MM.1S (cell line): ENCODE results near the gene PPP5C.

Experiments used
- DNase-seq: peaks from one replicate; pipeline ENCODE4 v3.0.0-alpha.2; 2015
- H2AFZ ChIP-seq: fragments of 300-600 bp; sonication (generic); 2 replicates; pipeline ENCODE4 v1.6.0; 2016; ENCODE audit warnings: antibody characterized with exemption, low read length
- H3F3A ChIP-seq: fragments of 300-600 bp; sonication (generic); 2 replicates; pipeline ENCODE4 v1.6.1; 2016; ENCODE audit warnings: mild to moderate bottlenecking, antibody characterized with exemption, low read length, moderate library complexity, mixed read lengths; ENCODE audit not compliant: insufficient read depth
- H3K27ac ChIP-seq: fragments of 300-600 bp; sonication (generic); 2 replicates; pipeline ENCODE4 v1.5.1; 2016; ENCODE audit warnings: mild to moderate bottlenecking, low read length
- H3K27me3 ChIP-seq: fragments of 300-600 bp; sonication (generic); replicated peaks from 2 replicates; pipeline ENCODE4 v1.6.0; 2016; ENCODE audit warnings: low read length; ENCODE audit not compliant: insufficient read depth
- H3K36me3 ChIP-seq: fragments of 300-600 bp; sonication (generic); replicated peaks from 2 replicates; pipeline ENCODE4 v1.6.1; 2016; ENCODE audit warnings: mild to moderate bottlenecking, low read length, mixed read lengths; ENCODE audit not compliant: insufficient read depth
- H3K4me1 ChIP-seq: fragments of 300-600 bp; sonication (generic); 2 replicates; pipeline ENCODE4 v1.6.1; 2016; ENCODE audit warnings: low read length, mixed read lengths
- H3K4me2 ChIP-seq: fragments of 300-600 bp; sonication (generic); 2 replicates; pipeline ENCODE4 v1.6.0; 2016; ENCODE audit warnings: low read depth, low read length
- H3K4me3 ChIP-seq: fragments of 300-600 bp; sonication (generic); 2 replicates; pipeline ENCODE4 v1.5.1; 2016; ENCODE audit warnings: low read length, mixed read lengths
- H3K79me2 ChIP-seq: fragments of 300-600 bp; sonication (generic); 2 replicates; pipeline ENCODE4 v1.6.1; 2016; ENCODE audit warnings: mixed run types, low read length, mixed read lengths
- H3K9ac ChIP-seq: fragments of 300-600 bp; sonication (generic); 2 replicates; pipeline ENCODE4 v1.6.1; 2016; ENCODE audit warnings: low read length, mixed read lengths
- H3K9me2 ChIP-seq: fragments of 300-600 bp; sonication (generic); replicated peaks from 2 replicates; pipeline ENCODE4 v1.6.1; 2016; ENCODE audit warnings: mild to moderate bottlenecking, low read length, mixed read lengths; ENCODE audit not compliant: insufficient read depth
- H3K9me3 ChIP-seq: fragments of 300-600 bp; sonication (generic); replicated peaks from 2 replicates; pipeline ENCODE4 v1.6.1; 2016; ENCODE audit warnings: mild to moderate bottlenecking, low read length, mixed read lengths; ENCODE audit not compliant: insufficient read depth
- H4K20me1 ChIP-seq: fragments of 300-600 bp; sonication (generic); 2 replicates; pipeline ENCODE4 v1.6.1; 2016; ENCODE audit warnings: mild to moderate bottlenecking, low read length, moderate library complexity, mixed read lengths; ENCODE audit not compliant: insufficient read depth
- CTCF ChIP-seq: fragments of 300-600 bp; sonication (generic); IDR thresholded peaks from 2 replicates; pipeline ENCODE4 v1.5.1; 2016; ENCODE audit warnings: antibody characterized with exemption, low read length, mixed read lengths
- EZH2 ChIP-seq: fragments of 300-600 bp; sonication (generic); optimal IDR thresholded peaks from 2 replicates; pipeline ENCODE3; 2017; ENCODE audit warnings: low read depth, mild to moderate bottlenecking, antibody characterized with exemption, low read length, mixed read lengths
- EZH2phosphoT487 ChIP-seq: fragments of 300-600 bp; sonication (generic); IDR thresholded peaks from 2 replicates; pipeline ENCODE4 v1.6.1; 2018; ENCODE audit warnings: antibody characterized with exemption, low read length

Gene PPP5C

DNA sequence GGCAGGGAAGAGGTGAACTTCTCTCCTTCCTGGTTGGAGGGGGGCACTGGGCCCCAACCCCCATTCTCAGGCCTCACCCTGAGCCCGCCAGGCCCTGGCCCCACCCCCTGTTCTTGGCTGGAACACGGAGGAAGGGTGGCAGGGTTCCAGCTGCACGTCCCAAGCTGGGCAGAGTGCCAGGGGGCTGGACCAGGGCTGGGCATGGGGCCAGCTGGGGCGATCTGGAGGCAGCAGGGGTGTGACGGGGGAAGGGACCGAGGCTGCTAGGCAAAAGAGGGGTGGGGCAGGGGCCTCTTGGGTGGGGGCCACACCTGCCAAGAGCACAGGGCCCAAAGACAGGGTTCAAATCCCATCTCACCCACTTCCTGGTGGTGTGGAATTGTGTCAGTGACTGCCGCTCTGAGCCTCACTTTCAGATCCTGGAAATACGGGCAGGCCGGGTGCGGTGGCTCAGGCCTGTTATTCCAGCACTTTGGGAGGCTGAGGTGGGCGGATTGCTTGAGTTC, 47.8 kb upstream of the PPP5C start:
- TF ChIP-seq CTCF: no peak
- TF ChIP-seq EZH2: no peak
- no peak for TF ChIP-seq EZH2phosphoT487
- no peaks in the 10 kb centered on the region for H3K79me2 ChIP-seq
- no peak overlapping the region for H3K27ac ChIP-seq
- no peak overlapping the region for H3K4me3 ChIP-seq
- no peak overlapping the region for H3K4me2 ChIP-seq
- no peaks in the 10 kb centered on the region for H4K20me1 ChIP-seq
- H3K36me3 ChIP-seq: no peaks in the 10 kb centered on the region
- H3K4me1 ChIP-seq: no peaks in the 10 kb centered on the region
- DNase-seq: no peak
- H2AFZ ChIP-seq: no peak overlapping the region
- no peaks in the 10 kb centered on the region for H3F3A ChIP-seq
- H3K27me3 ChIP-seq: peaks cover 64% of the 10 kb centered on the region
- H3K9ac ChIP-seq: no peak overlapping the region
- no peaks in the 10 kb centered on the region for H3K9me3 ChIP-seq
- H3K9me2 ChIP-seq: no peaks in the 10 kb centered on the region

DNA sequence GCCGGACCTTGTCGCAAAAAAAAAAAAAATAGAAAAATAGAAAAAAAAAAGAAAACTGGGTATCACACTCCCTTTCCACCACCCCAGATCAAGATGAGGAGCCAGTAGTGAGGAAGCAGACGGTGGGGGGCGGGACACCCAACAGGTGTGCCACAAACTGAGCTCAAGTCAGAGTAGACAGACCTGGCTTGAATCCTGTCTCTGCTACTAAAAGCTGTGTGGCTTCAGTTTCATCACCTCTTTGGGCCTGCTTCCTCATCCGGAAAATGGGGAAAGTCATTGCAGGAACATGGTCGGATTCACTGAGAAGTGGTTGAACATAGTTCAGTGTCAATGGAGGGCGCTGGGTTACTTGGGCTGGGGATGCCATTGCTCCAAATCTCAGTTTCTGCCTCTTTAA, 47.2 kb upstream of the PPP5C start:
- no peaks in the 10 kb centered on the region for H4K20me1 ChIP-seq
- no peak overlapping the region for H3K4me3 ChIP-seq
- H3K36me3 ChIP-seq: no peaks in the 10 kb centered on the region

GRCh38 chr19:46303322-46303690, 43.6 kb upstream of the PPP5C start:
- H3K9me2 ChIP-seq: no peaks in the 10 kb centered on the region
- no peaks in the 10 kb centered on the region for H3F3A ChIP-seq
- no peak overlapping the region for H3K27ac ChIP-seq
- no peak overlapping the region for H3K9ac ChIP-seq
- H3K36me3 ChIP-seq: no peaks in the 10 kb centered on the region
- no peaks in the 10 kb centered on the region for H4K20me1 ChIP-seq
- H3K4me1 ChIP-seq: no peaks in the 10 kb centered on the region
- H3K9me3 ChIP-seq: no peaks in the 10 kb centered on the region
- peaks cover 52% of the 10 kb centered on the region for H3K27me3 ChIP-seq
- no peak for TF ChIP-seq EZH2
- no peak for TF ChIP-seq EZH2phosphoT487
- TF ChIP-seq CTCF: no peak
- no peaks in the 10 kb centered on the region for H3K79me2 ChIP-seq
- H3K4me2 ChIP-seq: no peak overlapping the region
- DNase-seq: no peak
- no peak overlapping the region for H3K4me3 ChIP-seq
- no peak overlapping the region for H2AFZ ChIP-seq

More for the DNA sequence above, 47.2 kb upstream of the PPP5C start:
- Histone ChIP-seq H2AFZ (no peak overlapping the region), H3K27ac (no peak overlapping the region), H3K79me2 (no peaks in the 10 kb centered on the region), H3K9ac (no peak overlapping the region), H3K9me2 (no peaks in the 10 kb centered on the region), H3K9me3 (no peaks in the 10 kb centered on the region), H3K4me2 (no peak overlapping the region), H3F3A (no peaks in the 10 kb centered on the region), H3K27me3 (peaks cover 58% of the 10 kb centered on the region), H3K4me1 (no peaks in the 10 kb centered on the region)
- TF ChIP-seq CTCF: no peak
- no peak for TF ChIP-seq EZH2phosphoT487
- TF ChIP-seq EZH2: no peak
- DNase-seq: no peak
